ENCODE data around the gene GPR157. TPM values are rescaled to one million over a fixed set of nuclear protein-coding genes. Genes with fewer than 3 reads are reported as not detected.
"Not testable (repeated sequence)": the region's sequence is repeated elsewhere in the genome, so short reads cannot be mapped to it uniquely, and the experiment has no call there.

The GPR157 gene
- total RNA-seq, 1 experiment from 2014 or later = 6.0 TPM

GRCh38 chr1:9155405-9155804 is 26.5 kb upstream of the GPR157 start:
- Histone ChIP-seq H3K36me3 (peaks cover 15% of the 10 kb centered on the region), H3K4me1 (replicated peaks) (peaks cover 16% of the 10 kb centered on the region)
- H3K9me3 ChIP-seq (replicated peaks); H3K27me3 ChIP-seq (replicated peaks); H3K27ac ChIP-seq; DNase-seq (ENCODE audit: low read depth in 1 of 2, low spot score in 2 of 2); H3K4me3 ChIP-seq: not testable (repeated sequence)

GRCh38 chr1:9153152-9153551 is 24.2 kb upstream of the GPR157 start:
- no peaks in the 10 kb centered on the region for H3K9me3 ChIP-seq (replicated peaks)
- H3K27ac ChIP-seq = no peak overlapping the region
- no peak for DNase-seq (ENCODE audit: low read depth in 1 of 2, low spot score in 2 of 2)
- no peaks in the 10 kb centered on the region for H3K27me3 ChIP-seq (replicated peaks)
- H3K4me1 ChIP-seq (replicated peaks) = peaks cover 16% of the 10 kb centered on the region
- H3K4me3 ChIP-seq = no peak overlapping the region
- H3K36me3 ChIP-seq = peaks cover 21% of the 10 kb centered on the region

- Histone ChIP-seq H3K9me3 (replicated peaks) (no peaks in the 10 kb centered on the region), H3K36me3 (peaks cover 21% of the 10 kb centered on the region), H3K4me1 (replicated peaks) (peaks cover 16% of the 10 kb centered on the region), H3K27me3 (replicated peaks) (no peaks in the 10 kb centered on the region), H3K27ac (peak overlapping the region; percentile 59), H3K4me3 (no peak overlapping the region)
- DNase-seq (ENCODE audit: low read depth in 1 of 2, low spot score in 2 of 2) = peak; percentile 61 to 72
These were observed 23.6 kb upstream of the GPR157 start for GRCh38 chr1:9152535-9152934.

- no peak overlapping the region for H3K4me3 ChIP-seq
- peaks cover 16% of the 10 kb centered on the region for H3K4me1 ChIP-seq (replicated peaks)
- no peak overlapping the region for H3K27ac ChIP-seq
- peaks cover 21% of the 10 kb centered on the region for H3K36me3 ChIP-seq
- DNase-seq (ENCODE audit: low read depth in 1 of 2, low spot score in 2 of 2) = no peak
- no peaks in the 10 kb centered on the region for H3K27me3 ChIP-seq (replicated peaks)
- no peaks in the 10 kb centered on the region for H3K9me3 ChIP-seq (replicated peaks)
These were observed 22.5 kb upstream of the GPR157 start for GRCh38 chr1:9151328-9151860.

- no peak overlapping the region for H3K27ac ChIP-seq
- H3K36me3 ChIP-seq = peaks cover 21% of the 10 kb centered on the region
- no peak overlapping the region for H3K4me3 ChIP-seq
- no peaks in the 10 kb centered on the region for H3K9me3 ChIP-seq (replicated peaks)
- H3K4me1 ChIP-seq (replicated peaks) = peaks cover 16% of the 10 kb centered on the region
- DNase-seq (ENCODE audit: low read depth in 1 of 2, low spot score in 2 of 2) = no peak
- no peaks in the 10 kb centered on the region for H3K27me3 ChIP-seq (replicated peaks)
These were observed 21.9 kb upstream of the GPR157 start for GRCh38 chr1:9150582-9151327.

- no peak for DNase-seq (ENCODE audit: low read depth in 1 of 2, low spot score in 2 of 2)
- no peak overlapping the region for H3K4me3 ChIP-seq
- H3K36me3 ChIP-seq = peaks cover 21% of the 10 kb centered on the region
- H3K9me3 ChIP-seq (replicated peaks) = no peaks in the 10 kb centered on the region
- H3K27me3 ChIP-seq (replicated peaks) = no peaks in the 10 kb centered on the region
- H3K4me1 ChIP-seq (replicated peaks) = peaks cover 16% of the 10 kb centered on the region
- no peak overlapping the region for H3K27ac ChIP-seq
These were observed 21.1 kb upstream of the GPR157 start for GRCh38 chr1:9149837-9150581.

- DNase-seq (ENCODE audit: low read depth in 1 of 2, low spot score in 2 of 2) = no peak
- Histone ChIP-seq H3K4me3 (no peak overlapping the region), H3K36me3 (peaks cover 21% of the 10 kb centered on the region), H3K27me3 (replicated peaks) (no peaks in the 10 kb centered on the region), H3K27ac (no peak overlapping the region), H3K9me3 (replicated peaks) (no peaks in the 10 kb centered on the region), H3K4me1 (replicated peaks) (peaks cover 16% of the 10 kb centered on the region)
These were observed 20.2 kb upstream of the GPR157 start for GRCh38 chr1:9149151-9149550.

- Histone ChIP-seq H3K4me1 (replicated peaks) (no peaks in the 10 kb centered on the region), H3K27ac (no peak overlapping the region), H3K9me3 (replicated peaks) (no peaks in the 10 kb centered on the region), H3K36me3 (peaks cover 14% of the 10 kb centered on the region), H3K4me3 (no peak overlapping the region), H3K27me3 (replicated peaks) (no peaks in the 10 kb centered on the region)
- no peak for DNase-seq (ENCODE audit: low read depth in 1 of 2, low spot score in 2 of 2)
These were observed 17.3 kb upstream of the GPR157 start for GRCh38 chr1:9146156-9146555.

GRCh38 chr1:9145714-9146113 is 16.8 kb upstream of the GPR157 start:
- Histone ChIP-seq H3K27ac (no peak overlapping the region), H3K36me3 (peaks cover 10% of the 10 kb centered on the region), H3K4me1 (replicated peaks) (no peaks in the 10 kb centered on the region), H3K9me3 (replicated peaks) (no peaks in the 10 kb centered on the region), H3K27me3 (replicated peaks) (no peaks in the 10 kb centered on the region), H3K4me3 (no peak overlapping the region)
- no peak for DNase-seq (ENCODE audit: low read depth in 1 of 2, low spot score in 2 of 2)

- H3K27ac ChIP-seq = no peak overlapping the region
- DNase-seq (ENCODE audit: low read depth in 1 of 2, low spot score in 2 of 2) = no peak
- no peaks in the 10 kb centered on the region for H3K9me3 ChIP-seq (replicated peaks)
- H3K4me3 ChIP-seq = no peak overlapping the region
- no peaks in the 10 kb centered on the region for H3K4me1 ChIP-seq (replicated peaks)
- peaks cover 4% of the 10 kb centered on the region; the same call in 1 of the 2 replicates for H3K36me3 ChIP-seq
- H3K27me3 ChIP-seq (replicated peaks) = no peaks in the 10 kb centered on the region
These were observed 16.2 kb upstream of the GPR157 start for GRCh38 chr1:9145021-9145668.

- H3K36me3 ChIP-seq; H3K9me3 ChIP-seq (replicated peaks); H3K4me3 ChIP-seq; DNase-seq (ENCODE audit: low read depth in 1 of 2, low spot score in 2 of 2); H3K27me3 ChIP-seq (replicated peaks); H3K4me1 ChIP-seq (replicated peaks); H3K27ac ChIP-seq: not testable (repeated sequence)
These were observed 15.6 kb upstream of the GPR157 start for GRCh38 chr1:9144494-9144893.

GRCh38 chr1:9143250-9143649 is 14.3 kb upstream of the GPR157 start:
- no peak for DNase-seq (ENCODE audit: low read depth in 1 of 2, low spot score in 2 of 2)
- H3K27me3 ChIP-seq (replicated peaks) = no peaks in the 10 kb centered on the region
- no peak overlapping the region for H3K27ac ChIP-seq
- no peaks in the 10 kb centered on the region for H3K36me3 ChIP-seq
- no peak overlapping the region for H3K4me3 ChIP-seq
- H3K4me1 ChIP-seq (replicated peaks) = no peaks in the 10 kb centered on the region
- H3K9me3 ChIP-seq (replicated peaks) = no peaks in the 10 kb centered on the region

- Histone ChIP-seq H3K9me3 (replicated peaks) (no peaks in the 10 kb centered on the region), H3K36me3 (no peaks in the 10 kb centered on the region), H3K4me1 (replicated peaks) (no peaks in the 10 kb centered on the region), H3K4me3 (no peak overlapping the region), H3K27ac (no peak overlapping the region), H3K27me3 (replicated peaks) (no peaks in the 10 kb centered on the region)
- DNase-seq (ENCODE audit: low read depth in 1 of 2, low spot score in 2 of 2) = no peak
These were observed 11.0 kb upstream of the GPR157 start for GRCh38 chr1:9139930-9140329.

GRCh38 chr1:9136932-9137331 is 8.0 kb upstream of the GPR157 start:
- no peaks in the 10 kb centered on the region for H3K9me3 ChIP-seq (replicated peaks)
- DNase-seq (ENCODE audit: low read depth in 1 of 2, low spot score in 2 of 2) = no peak
- no peaks in the 10 kb centered on the region for H3K4me1 ChIP-seq (replicated peaks)

More at GRCh38 chr1:9136932-9137331, 8.0 kb upstream of the GPR157 start:
- Histone ChIP-seq H3K4me3 (no peak overlapping the region), H3K36me3 (no peaks in the 10 kb centered on the region), H3K27ac (no peak overlapping the region), H3K27me3 (replicated peaks) (no peaks in the 10 kb centered on the region)
